ENCODE measurements around the gene PNPLA6.

- TF ChIP-seq EP300 (IDR thresholded peaks at IDR 0.05; ENCODE audit: borderline replicate concordance in 1 of 2, low read depth in 2 of 2, low read length in 2 of 2) (no peak), CTCF (IDR thresholded peaks at IDR 0.05; ENCODE audit: control extremely low read depth in 1 of 3, insufficient read depth in 1 of 3, low read depth in 1 of 3, low read length in 3 of 3) (no peak), GABPA (IDR thresholded peaks at IDR 0.05; ENCODE audit: borderline replicate concordance, insufficient read depth, low read length) (no peak), MAX (IDR thresholded peaks at IDR 0.05) (no peak), BCL11A (IDR thresholded peaks at IDR 0.05; ENCODE audit: low read depth in 2 of 2, low read length in 2 of 2) (no peak), RXRA (IDR thresholded peaks at IDR 0.05; ENCODE audit: insufficient read depth, low read depth, low read length) (no peak), CEBPB (IDR thresholded peaks at IDR 0.05; ENCODE audit: low read depth, low read length) (no peak), POLR2A (IDR thresholded peaks at IDR 0.05; ENCODE audit: control extremely low read depth in 1 of 2, low read depth in 2 of 2, low read length in 2 of 2) (no peak)
Measured at GRCh38 chr19:7550169-7550770, 14.8 kb downstream of the PNPLA6 start.

Measured in H1 (cell line).